Peyer's patch (tissue), 4 donors: ENCODE data around the gene DPEP2.

Experiments used
- CTCF ChIP-seq, 6 experiments: fragments of 450-650 bp in 4 of 6; fragments of 200-600 bp in 2 of 6; sonication (generic) in 1 of 6; IDR thresholded peaks; one replicate each; pipeline ENCODE4 v1.5.1; 2017 to 2019; ENCODE audit warnings: antibody characterized with exemption in 6 of 6, mild to moderate bottlenecking in 3 of 6, moderate library complexity in 1 of 6
- POLR2A ChIP-seq, 2 donors: fragments of 450-650 bp; IDR thresholded peaks; one replicate each; pipeline ENCODE4 v1.5.1; 2017; ENCODE audit warnings: antibody characterized with exemption in 2 of 2, mild to moderate bottlenecking in 2 of 2, moderate library complexity in 2 of 2

GRCh38 chr16:67959536-67960329 is 39.6 kb downstream of the DPEP2 start:
- TF ChIP-seq CTCF (IDR thresholded peaks at IDR 0.05) (no peak), POLR2A (IDR thresholded peaks at IDR 0.05) (no peak)
